HepG2 (cell line): Measurements from ENCODE around the gene RNF4. TPM values are rescaled to one million over a fixed set of nuclear protein-coding genes. Genes with fewer than 3 reads are reported as not detected.

Experiments used
- KIAA2018 ChIP-seq: sonication (generic); formaldehyde crosslinking; IDR thresholded peaks from 2 replicates; pipeline ENCODE4 v1.5.0; 2020; ENCODE audit warnings: mild to moderate bottlenecking, missing genetic modification reagents, borderline replicate concordance
- ZNF280B ChIP-seq: sonication (generic); formaldehyde crosslinking; IDR thresholded peaks from 2 replicates; pipeline ENCODE4 v1.5.0; 2020; ENCODE audit warnings: missing genetic modification reagents, mild to moderate bottlenecking, borderline replicate concordance
- ZNF318 ChIP-seq: sonication (generic); formaldehyde crosslinking; IDR thresholded peaks from 2 replicates; pipeline ENCODE4 v1.4.0; 2020; ENCODE audit warnings: mild to moderate bottlenecking, missing genetic modification reagents
- ZNF574 ChIP-seq: sonication (generic); formaldehyde crosslinking; IDR thresholded peaks from 2 replicates; pipeline ENCODE4 v1.4.0; 2020; ENCODE audit warnings: missing genetic modification reagents
- ZNF580 ChIP-seq: IDR thresholded peaks from 2 replicates; pipeline ENCODE4 v1.6.1; 2016; ENCODE audit warnings: low read depth, borderline replicate concordance
- polyA plus RNA-seq, 8 experiments: library from polyadenylated mRNA; depleted of rRNA in 3 of 8; stranded (reverse) in 7 of 8; unstranded in 1 of 8; fragments of >200 nt; fragmentation: Illumina TruSeq in 4 of 8; extraction: Trizol in 4 of 8; gene quantifications; 2 replicates each; pipeline versions ENCODE4 v1.2.1 to v1.2.3, GENCODE V29; 2011 to 2016; ENCODE audit warnings: low read depth in 4 of 8, missing spikeins in 1 of 8, mixed read lengths in 1 of 8; ENCODE audit not compliant: insufficient read depth in 1 of 8
- total RNA-seq, 5 experiments: library from RNA; depleted of rRNA; stranded (reverse); fragments of >200 nt; fragmentation: Illumina TruSeq; extraction: Trizol; gene quantifications; 2 replicates each; pipeline ENCODE4 v1.2.3, GENCODE V29; 2016; ENCODE audit warnings: low read depth in 1 of 5

The RNF4 gene
- total and polyA plus RNA-seq, 2 of the 13 experiments (the other 11 are each of a cell fraction or from before 2014, with no cell fraction given) = 38.1 to 45.1 TPM

GRCh38 chr4:2468456-2469191, at the start of gene RNF4 (continued):
- TF ChIP-seq ZNF280B (0 out of 2 replicates have a peak, but pooled peaks have one; percentile 56), ZNF574 (CRISPR knock-in tag) (peak; percentile 63), KIAA2018 (no peak), ZNF318 (CRISPR knock-in tag) (no peak), ZNF580 (no peak; the same call in 1 of the 2 replicates)
